ENCODE measurements around the gene SYT17. TPM values are rescaled to one million over a fixed set of nuclear protein-coding genes. Genes with fewer than 3 reads are reported as not detected.

SYT17 gene
- polyA plus RNA-seq, 1 donor (not counting 4 experiments of a cell fraction or from before 2014, with no cell fraction given), result not detected

DNA sequence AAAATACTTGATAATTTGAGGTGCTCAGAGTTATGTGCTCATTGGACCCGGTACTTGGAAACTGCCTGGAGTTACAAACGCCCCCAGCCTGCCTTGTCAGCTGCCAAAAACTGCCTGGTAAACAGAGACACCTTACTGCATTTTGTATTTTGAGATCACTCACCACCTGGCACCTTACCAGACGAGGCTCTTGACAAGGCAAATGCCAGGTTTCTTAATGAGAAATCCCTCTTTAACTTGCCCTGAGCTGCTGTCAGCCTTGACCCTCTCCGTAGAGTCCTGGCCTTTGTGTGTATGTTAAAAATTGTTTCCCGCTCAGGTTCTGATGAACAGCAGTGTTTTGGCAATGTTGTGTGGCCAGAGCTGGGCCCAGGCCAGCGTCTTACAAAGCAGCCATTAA is 28.8 kb downstream of the SYT17 start:
- no peaks in the 10 kb centered on the region for H3K4me1 ChIP-seq (ENCODE audit: control insufficient read depth, extremely low read depth, insufficient read depth, low read length)
- no peak overlapping the region for H3K27ac ChIP-seq (ENCODE audit: control insufficient read depth, insufficient read depth, low read length)
- no peak for FAIRE-seq
- no peaks in the 10 kb centered on the region for H4K20me1 ChIP-seq (ENCODE audit: control insufficient read depth, extremely low read depth, insufficient read depth, low read length)
- dilution Hi-C loops (cut with MboI; ENCODE audit: extremely low pct_ligation_motif_present, low sequenced_read_pairs), result no loop called here
- DNase-seq (ENCODE audit: low read depth, low spot score), result no peak
- H3K36me3 ChIP-seq (ENCODE audit: control insufficient read depth in 2 of 2, extremely low read depth in 1 of 2, insufficient read depth in 2 of 2, low read length in 2 of 2), result no peaks in the 10 kb centered on the region
- TF ChIP-seq CTCF (optimal IDR thresholded peaks at IDR 0.05 in 1 of 3, IDR thresholded peaks at IDR 0.05 in 1 of 3, conservative IDR thresholded peaks at IDR 0.05 in 1 of 3; ENCODE audit: extremely low read depth in 1 of 3, insufficient read depth in 2 of 3, low read length in 3 of 3), result no peak
- TF ChIP-seq EZH2 (IDR thresholded peaks at IDR 0.05; ENCODE audit: low read length), result no peak
- H3K4me3 ChIP-seq (ENCODE audit: control insufficient read depth in 2 of 3, extremely low read depth in 1 of 3, insufficient read depth in 2 of 3, low read depth in 1 of 3, low read length in 3 of 3), result no peak overlapping the region
- H3K9me1 ChIP-seq (ENCODE audit: control insufficient read depth, extremely low read depth, insufficient read depth, low read length), result no peaks in the 10 kb centered on the region
- no peak overlapping the region for H3K4me2 ChIP-seq (ENCODE audit: control insufficient read depth, extremely low read depth, insufficient read depth, low read depth, low read length)
- H3K9ac ChIP-seq (ENCODE audit: control insufficient read depth, extremely low read depth, insufficient read depth, low read length), result no peak overlapping the region
- peaks cover 4% of the 10 kb centered on the region for H3K27me3 ChIP-seq (ENCODE audit: control insufficient read depth, extremely low read depth, insufficient read depth, low read length)
- H3K79me2 ChIP-seq (ENCODE audit: control insufficient read depth, insufficient read depth, low read length), result no peaks in the 10 kb centered on the region
- no peak overlapping the region for H2AFZ ChIP-seq (ENCODE audit: control insufficient read depth, low read length)
- H3K9me3 ChIP-seq (ENCODE audit: control insufficient read depth, low read depth, low read length), result no peaks in the 10 kb centered on the region

DNA sequence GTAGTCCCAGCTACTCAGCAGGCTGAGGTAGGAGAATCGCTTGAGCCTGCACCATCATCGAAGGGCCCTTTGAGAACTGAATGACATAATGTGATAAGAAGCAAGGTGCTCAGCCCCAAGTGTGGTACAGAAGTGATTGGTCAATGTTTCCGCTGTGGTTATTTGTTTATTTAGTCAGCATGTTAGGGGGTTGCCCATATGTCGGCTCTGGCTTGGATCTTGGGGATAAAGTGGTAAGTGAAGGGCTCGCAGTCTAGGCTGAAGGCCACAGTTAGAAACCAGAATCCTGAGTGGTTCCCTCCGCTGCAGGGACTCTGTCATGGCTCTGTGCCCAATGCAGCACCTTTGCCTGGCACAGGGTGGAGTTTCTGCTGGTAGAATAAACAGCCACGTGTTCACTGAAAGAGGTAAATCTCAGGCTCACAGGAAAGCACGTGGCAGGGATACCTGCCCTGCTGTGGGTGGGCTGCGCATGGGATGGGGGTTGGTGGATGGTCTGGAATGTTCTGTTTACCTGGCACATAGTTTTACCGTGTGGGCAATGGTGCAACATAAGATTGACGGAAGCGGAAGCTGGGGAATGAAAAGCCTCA is 35.4 kb downstream of the SYT17 start:
- Histone ChIP-seq H4K20me1 (ENCODE audit: control insufficient read depth, extremely low read depth, insufficient read depth, low read length) (no peaks in the 10 kb centered on the region), H3K4me3 (ENCODE audit: control insufficient read depth in 2 of 3, extremely low read depth in 1 of 3, insufficient read depth in 2 of 3, low read depth in 1 of 3, low read length in 3 of 3) (no peak overlapping the region), H3K79me2 (ENCODE audit: control insufficient read depth, insufficient read depth, low read length) (no peaks in the 10 kb centered on the region), H3K4me2 (ENCODE audit: control insufficient read depth, extremely low read depth, insufficient read depth, low read depth, low read length) (no peak overlapping the region), H3K27ac (ENCODE audit: control insufficient read depth, insufficient read depth, low read length) (no peak overlapping the region), H3K9me3 (ENCODE audit: control insufficient read depth, low read depth, low read length) (no peaks in the 10 kb centered on the region), H2AFZ (ENCODE audit: control insufficient read depth, low read length) (no peak overlapping the region), H3K4me1 (ENCODE audit: control insufficient read depth, extremely low read depth, insufficient read depth, low read length) (no peaks in the 10 kb centered on the region), H3K36me3 (ENCODE audit: control insufficient read depth in 2 of 2, extremely low read depth in 1 of 2, insufficient read depth in 2 of 2, low read length in 2 of 2) (no peaks in the 10 kb centered on the region), H3K9ac (ENCODE audit: control insufficient read depth, extremely low read depth, insufficient read depth, low read length) (no peak overlapping the region), H3K27me3 (ENCODE audit: control insufficient read depth, extremely low read depth, insufficient read depth, low read length) (peaks cover 4% of the 10 kb centered on the region), H3K9me1 (ENCODE audit: control insufficient read depth, extremely low read depth, insufficient read depth, low read length) (no peaks in the 10 kb centered on the region)
- dilution Hi-C loops (cut with MboI; ENCODE audit: extremely low pct_ligation_motif_present, low sequenced_read_pairs), result no loop called here
- DNase-seq (ENCODE audit: low read depth, low spot score), result no peak
- no peak for FAIRE-seq
- TF ChIP-seq EZH2 (IDR thresholded peaks at IDR 0.05; ENCODE audit: low read length) (no peak), CTCF (optimal IDR thresholded peaks at IDR 0.05 in 1 of 3, IDR thresholded peaks at IDR 0.05 in 1 of 3, conservative IDR thresholded peaks at IDR 0.05 in 1 of 3; ENCODE audit: extremely low read depth in 1 of 3, insufficient read depth in 2 of 3, low read length in 3 of 3) (no peak)
